ENCODE measurements around the gene TSNAXIP1.

TSNAXIP1 gene

DNA sequence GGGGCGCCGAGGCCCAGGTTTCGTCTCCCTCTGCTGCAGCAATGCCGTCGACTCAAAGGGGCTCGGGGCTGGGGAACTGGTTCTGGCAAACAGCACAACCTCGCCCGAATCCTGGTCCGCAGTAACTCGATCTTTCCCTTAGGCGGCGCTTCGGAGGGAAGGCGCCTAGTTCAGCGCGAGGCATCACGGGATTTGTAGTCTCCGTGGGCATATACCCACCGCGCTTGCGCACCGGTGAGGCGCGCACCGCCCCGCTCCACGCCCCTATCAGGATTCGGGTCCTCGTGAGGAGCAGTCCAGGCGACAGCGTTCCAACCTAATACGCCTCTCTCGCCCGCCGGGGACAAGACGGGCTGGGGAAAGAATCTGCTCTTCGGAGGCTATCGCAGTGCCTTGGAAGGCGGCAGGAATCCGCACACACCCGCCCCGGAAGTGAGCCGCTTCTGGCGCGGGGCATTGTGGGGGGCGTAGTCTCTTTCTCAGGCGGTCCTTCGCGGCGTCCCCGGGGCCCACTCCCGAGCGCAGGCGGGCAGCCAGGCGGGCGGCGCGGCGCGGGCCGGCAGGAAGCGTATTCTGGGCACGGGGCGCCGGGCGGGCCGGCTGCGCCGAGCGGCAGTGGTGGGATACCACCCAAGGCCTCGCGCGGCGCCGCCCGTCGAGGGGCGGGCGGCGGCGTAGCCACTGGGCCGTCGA, 35.3 kb downstream of the TSNAXIP1 start, which contains the start of gene THAP11 (continued):
- no peak for TF ChIP-seq ZNF701 (tag by site-specific recombination; IDR thresholded peaks at IDR 0.05)
- no peak for TF ChIP-seq ZNF362 (tag by site-specific recombination; IDR thresholded peaks at IDR 0.05)
- TF ChIP-seq ZEB2 (tag by site-specific recombination; IDR thresholded peaks at IDR 0.05) = peak; percentile 16; the same call in 1 of the 2 replicates
- no peak for TF ChIP-seq ZNF843 (tag by site-specific recombination; IDR thresholded peaks at IDR 0.05)
- no peak for TF ChIP-seq ZNF132 (tag by site-specific recombination; IDR thresholded peaks at IDR 0.05; ENCODE audit: borderline replicate concordance)
- peak; percentile 57; the same call in 1 of the 2 replicates for TF ChIP-seq YY2 (tag by site-specific recombination; IDR thresholded peaks at IDR 0.05)
- TF ChIP-seq ZNF654 (tag by site-specific recombination; IDR thresholded peaks at IDR 0.05; ENCODE audit: low read depth) = peak; percentile 2; the same call in 1 of the 2 replicates
- 0 out of 2 replicates have a peak, but pooled peaks have one; percentile 46 for TF ChIP-seq ZNF677 (tag by site-specific recombination; IDR thresholded peaks at IDR 0.05)
- no peak for TF ChIP-seq HOXC10 (CRISPR knock-in tag; IDR thresholded peaks at IDR 0.05)
- TF ChIP-seq TRIM28 (IDR thresholded peaks at IDR 0.05; ENCODE audit: borderline replicate concordance, low read length) = 0 out of 2 replicates have a peak, but pooled peaks have one; percentile 31
- peak; percentile 95 for TF ChIP-seq ZNF2 (tag by site-specific recombination; IDR thresholded peaks at IDR 0.05)
- TF ChIP-seq, protein P1, sequence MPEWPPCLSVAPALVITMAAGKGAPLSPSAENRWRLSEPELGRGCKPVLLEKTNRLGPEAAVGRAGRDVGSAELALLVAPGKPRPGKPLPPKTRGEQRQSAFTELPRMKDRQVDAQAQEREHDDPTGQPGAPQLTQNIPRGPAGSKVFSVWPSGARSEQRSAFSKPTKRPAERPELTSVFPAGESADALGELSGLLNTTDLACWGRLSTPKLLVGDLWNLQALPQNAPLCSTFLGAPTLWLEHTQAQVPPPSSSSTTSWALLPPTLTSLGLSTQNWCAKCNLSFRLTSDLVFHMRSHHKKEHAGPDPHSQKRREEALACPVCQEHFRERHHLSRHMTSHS (tag by site-specific recombination; IDR thresholded peaks at IDR 0.05) = no peak
- TF ChIP-seq ZNF26 (tag by site-specific recombination; IDR thresholded peaks at IDR 0.05) = no peak
- TF ChIP-seq ZNF280D (tag by site-specific recombination; IDR thresholded peaks at IDR 0.05) = no peak
- TF ChIP-seq ZNF548 (tag by site-specific recombination; IDR thresholded peaks at IDR 0.05) = no peak
- TF ChIP-seq ZNF341 (tag by site-specific recombination; IDR thresholded peaks at IDR 0.05; ENCODE audit: low read depth) = no peak
- TF ChIP-seq TCF7L2 (IDR thresholded peaks at IDR 0.05; ENCODE audit: borderline replicate concordance, low read depth, low read length) = no peak
- TF ChIP-seq ZNF394 (tag by site-specific recombination; IDR thresholded peaks at IDR 0.05; ENCODE audit: borderline replicate concordance) = no peak
- TF ChIP-seq, protein P2, sequence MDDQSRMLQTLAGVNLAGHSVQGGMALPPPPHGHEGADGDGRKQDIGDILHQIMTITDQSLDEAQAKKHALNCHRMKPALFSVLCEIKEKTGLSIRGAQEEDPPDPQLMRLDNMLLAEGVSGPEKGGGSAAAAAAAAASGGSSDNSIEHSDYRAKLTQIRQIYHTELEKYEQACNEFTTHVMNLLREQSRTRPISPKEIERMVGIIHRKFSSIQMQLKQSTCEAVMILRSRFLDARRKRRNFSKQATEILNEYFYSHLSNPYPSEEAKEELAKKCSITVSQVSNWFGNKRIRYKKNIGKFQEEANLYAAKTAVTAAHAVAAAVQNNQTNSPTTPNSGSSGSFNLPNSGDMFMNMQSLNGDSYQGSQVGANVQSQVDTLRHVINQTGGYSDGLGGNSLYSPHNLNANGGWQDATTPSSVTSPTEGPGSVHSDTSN (CRISPR knock-in tag; IDR thresholded peaks at IDR 0.05) = no peak
- TF ChIP-seq ZNF335 (tag by site-specific recombination; conservative IDR thresholded peaks at IDR 0.05) = peak; percentile 99
- TF ChIP-seq ZNF776 (tag by site-specific recombination; IDR thresholded peaks at IDR 0.05; ENCODE audit: borderline replicate concordance) = no peak
- peak; percentile 94 for TF ChIP-seq ZNF692 (tag by site-specific recombination; IDR thresholded peaks at IDR 0.05)
- no peak for TF ChIP-seq ZNF423 (tag by site-specific recombination; IDR thresholded peaks at IDR 0.05)
- peak; percentile 96 for TF ChIP-seq SP3 (tag by site-specific recombination; IDR thresholded peaks at IDR 0.05)
- no peak for TF ChIP-seq ZNF16 (tag by site-specific recombination; IDR thresholded peaks at IDR 0.05; ENCODE audit: low read depth)
- no peak for TF ChIP-seq ZNF248 (tag by site-specific recombination; IDR thresholded peaks at IDR 0.05)
- no peak for TF ChIP-seq GLI4 (tag by site-specific recombination; IDR thresholded peaks at IDR 0.05)
- no peak for TF ChIP-seq ZNF747 (tag by site-specific recombination; IDR thresholded peaks at IDR 0.05)
- TF ChIP-seq, protein P3, sequence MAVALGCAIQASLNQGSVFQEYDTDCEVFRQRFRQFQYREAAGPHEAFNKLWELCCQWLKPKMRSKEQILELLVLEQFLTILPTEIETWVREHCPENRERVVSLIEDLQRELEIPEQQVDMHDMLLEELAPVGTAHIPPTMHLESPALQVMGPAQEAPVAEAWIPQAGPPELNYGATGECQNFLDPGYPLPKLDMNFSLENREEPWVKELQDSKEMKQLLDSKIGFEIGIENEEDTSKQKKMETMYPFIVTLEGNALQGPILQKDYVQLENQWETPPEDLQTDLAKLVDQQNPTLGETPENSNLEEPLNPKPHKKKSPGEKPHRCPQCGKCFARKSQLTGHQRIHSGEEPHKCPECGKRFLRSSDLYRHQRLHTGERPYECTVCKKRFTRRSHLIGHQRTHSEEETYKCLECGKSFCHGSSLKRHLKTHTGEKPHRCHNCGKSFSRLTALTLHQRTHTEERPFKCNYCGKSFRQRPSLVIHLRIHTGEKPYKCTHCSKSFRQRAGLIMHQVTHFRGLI (tag by site-specific recombination; IDR thresholded peaks at IDR 0.05) = no peak
- no peak for TF ChIP-seq GFI1B (tag by site-specific recombination; IDR thresholded peaks at IDR 0.05)

All from HEK293 (cell line).